Neural crest cell (in vitro differentiated cells): ENCODE measurements around the gene TP73. TPM values are rescaled to one million over a fixed set of nuclear protein-coding genes. Genes with fewer than 3 reads are reported as not detected.

Experiments used
- DNase-seq: peaks from one replicate; pipeline ENCODE4 v3.0.0; 2021; ENCODE audit warnings: low read depth, mixed read lengths, low spot score
- H3K27ac Mint-ChIP-seq: one replicate; pipeline ENCODE4 v1.8.0; 2021; ENCODE audit warnings: mild to moderate bottlenecking, mixed read lengths; ENCODE audit not compliant: unreplicated experiment
- H3K27me3 Mint-ChIP-seq: 2 replicates; pipeline ENCODE4 v1.8.0; 2021; ENCODE audit warnings: low read depth, mild to moderate bottlenecking, mixed read lengths
- H3K36me3 Mint-ChIP-seq: 2 replicates; pipeline ENCODE4 v1.8.0; 2021; ENCODE audit warnings: low read depth, mild to moderate bottlenecking, mixed read lengths
- H3K4me1 Mint-ChIP-seq: 2 replicates; pipeline ENCODE4 v1.8.0; 2021; ENCODE audit warnings: mixed read lengths
- H3K4me3 Mint-ChIP-seq: one replicate; pipeline ENCODE4 v1.8.0; 2021; ENCODE audit warnings: mild to moderate bottlenecking, mixed read lengths
- H3K9me3 Mint-ChIP-seq: 2 replicates; pipeline ENCODE4 v1.8.0; 2021; ENCODE audit warnings: mixed read lengths
- total RNA-seq: library from RNA; stranded (reverse); gene quantifications from 2 replicates; pipeline ENCODE4 v1.2.1, GENCODE V29; 2021
- TF ChIP-seq, protein P1 (sequence below): fragments of 200-600 bp; sonication (generic); conservative IDR thresholded peaks from 2 replicates; pipeline ENCODE4 v1.5.0; 2021; ENCODE audit warnings: antibody characterized with exemption, mild to moderate bottlenecking

The TP73 gene
- total RNA-seq, 1 donor from 2014 or later, result 1.5 TPM

DNA sequence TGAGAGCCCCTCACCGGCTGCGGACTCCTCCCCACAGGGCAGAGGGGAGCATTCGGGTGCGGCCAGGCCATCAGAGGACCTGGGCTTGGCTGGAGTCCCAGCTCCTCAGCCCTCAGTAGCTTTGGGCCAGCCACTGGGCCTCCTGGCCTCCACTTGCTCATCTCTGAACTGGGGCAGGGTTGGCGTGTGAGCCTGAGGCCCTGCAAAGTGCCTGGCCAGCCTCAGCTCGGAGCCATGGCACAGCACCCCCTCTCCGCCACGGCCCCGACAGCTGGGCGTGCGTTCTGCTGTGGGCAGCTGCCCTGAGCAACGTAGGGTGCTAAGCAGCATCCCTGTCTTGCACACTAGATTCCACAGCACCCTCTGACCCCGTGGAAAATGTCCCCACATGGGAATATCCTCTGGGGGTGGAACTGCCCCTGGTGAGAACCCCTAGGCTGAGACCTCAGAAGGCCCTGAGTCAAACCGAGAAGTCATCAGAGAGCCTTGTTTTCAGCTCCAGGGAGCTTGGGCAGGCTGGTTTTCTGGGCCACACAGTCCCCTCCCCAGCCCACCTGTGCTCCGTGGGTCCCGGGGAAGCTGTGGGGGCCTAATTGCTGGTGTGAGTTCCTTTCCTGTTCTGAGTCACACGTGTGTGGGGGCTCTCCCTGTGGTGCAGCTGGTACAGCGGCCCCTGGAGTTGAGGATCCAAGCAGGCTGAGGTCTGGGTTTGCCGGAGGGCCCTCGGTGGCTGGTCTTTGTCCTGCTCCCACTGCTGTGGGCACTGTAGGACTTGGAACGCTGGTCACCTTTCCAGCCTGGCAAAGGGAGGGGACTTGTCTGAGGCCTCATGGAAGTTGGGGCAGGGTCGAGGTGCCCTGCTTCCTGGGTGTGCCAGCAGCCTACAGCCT, 24.5 kb downstream of the TP73 start:
- Mint-ChIP-seq H3K4me3 (no peak overlapping the region), H3K4me1 (no peaks in the 10 kb centered on the region), H3K27ac (no peak overlapping the region)

DNA sequence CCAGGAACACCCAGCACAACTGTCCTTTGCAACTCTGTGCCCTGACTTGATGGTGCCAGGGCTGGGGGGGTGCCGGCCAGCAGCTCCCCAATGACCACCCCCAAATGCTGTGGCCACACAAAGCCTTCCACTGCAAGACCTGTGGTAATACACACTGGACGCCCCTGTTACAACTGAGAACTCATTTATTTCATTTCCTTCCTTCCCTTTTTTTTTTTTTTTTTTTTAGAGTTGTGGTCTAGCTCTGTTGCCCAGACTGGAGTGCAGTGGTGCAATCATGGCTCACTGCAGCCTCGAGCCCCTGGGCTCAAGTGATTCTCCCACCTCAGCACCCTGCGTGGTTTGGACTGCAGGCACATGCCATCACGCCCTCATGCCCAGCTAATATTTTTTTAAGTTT, 25.2 kb downstream of the TP73 start:
- H3K9me3 Mint-ChIP-seq, result no peaks in the 10 kb centered on the region
- no peak overlapping the region for H3K27ac Mint-ChIP-seq
- H3K4me1 Mint-ChIP-seq, result no peaks in the 10 kb centered on the region

More for the DNA sequence above, 24.5 kb downstream of the TP73 start:
- Mint-ChIP-seq H3K36me3 (no peaks in the 10 kb centered on the region), H3K9me3 (no peaks in the 10 kb centered on the region), H3K27me3 (peaks cover 9% of the 10 kb centered on the region)
- no peak for DNase-seq
- TF ChIP-seq, protein P1, sequence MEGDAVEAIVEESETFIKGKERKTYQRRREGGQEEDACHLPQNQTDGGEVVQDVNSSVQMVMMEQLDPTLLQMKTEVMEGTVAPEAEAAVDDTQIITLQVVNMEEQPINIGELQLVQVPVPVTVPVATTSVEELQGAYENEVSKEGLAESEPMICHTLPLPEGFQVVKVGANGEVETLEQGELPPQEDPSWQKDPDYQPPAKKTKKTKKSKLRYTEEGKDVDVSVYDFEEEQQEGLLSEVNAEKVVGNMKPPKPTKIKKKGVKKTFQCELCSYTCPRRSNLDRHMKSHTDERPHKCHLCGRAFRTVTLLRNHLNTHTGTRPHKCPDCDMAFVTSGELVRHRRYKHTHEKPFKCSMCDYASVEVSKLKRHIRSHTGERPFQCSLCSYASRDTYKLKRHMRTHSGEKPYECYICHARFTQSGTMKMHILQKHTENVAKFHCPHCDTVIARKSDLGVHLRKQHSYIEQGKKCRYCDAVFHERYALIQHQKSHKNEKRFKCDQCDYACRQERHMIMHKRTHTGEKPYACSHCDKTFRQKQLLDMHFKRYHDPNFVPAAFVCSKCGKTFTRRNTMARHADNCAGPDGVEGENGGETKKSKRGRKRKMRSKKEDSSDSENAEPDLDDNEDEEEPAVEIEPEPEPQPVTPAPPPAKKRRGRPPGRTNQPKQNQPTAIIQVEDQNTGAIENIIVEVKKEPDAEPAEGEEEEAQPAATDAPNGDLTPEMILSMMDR, result no peak

DNA sequence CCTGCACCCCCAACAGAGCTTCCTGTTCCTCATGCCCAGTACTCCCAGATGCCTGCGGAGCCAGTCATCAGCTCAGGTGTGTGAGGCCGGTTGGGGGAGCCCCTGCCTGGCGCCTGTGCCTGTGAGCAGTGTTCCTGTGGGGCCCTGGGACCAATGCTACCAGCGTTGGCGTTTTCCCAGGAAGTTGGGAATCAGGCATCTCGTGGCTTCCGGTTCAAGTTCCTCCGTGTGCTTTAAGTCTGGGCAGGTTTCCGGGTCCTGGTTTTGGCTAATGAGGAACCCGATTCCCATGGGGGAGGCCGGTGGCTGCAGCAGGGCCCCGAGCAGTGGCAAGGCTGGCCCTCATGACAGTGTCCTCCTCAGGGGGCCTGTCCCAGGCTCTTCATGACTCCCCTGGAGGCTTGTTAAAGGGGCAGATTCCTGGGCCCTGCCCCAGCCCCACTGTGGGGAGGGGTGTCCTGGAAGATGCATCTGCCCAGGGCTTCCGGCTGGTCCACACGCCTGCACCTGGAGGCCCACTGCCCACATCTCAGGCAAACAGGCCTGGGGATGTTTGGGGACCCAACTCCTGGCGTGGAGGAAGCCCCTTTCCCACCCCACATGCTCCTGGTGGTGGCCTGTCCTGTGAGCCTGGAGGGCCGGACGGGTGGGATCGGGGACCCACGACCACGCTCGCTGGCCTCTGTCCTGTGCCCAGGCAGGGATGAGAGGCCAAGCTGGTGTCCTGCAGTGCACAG, 26.2 kb downstream of the TP73 start:
- TF ChIP-seq, protein P1, result no peak
- H3K4me3 Mint-ChIP-seq, result no peak overlapping the region
- no peak overlapping the region for H3K27ac Mint-ChIP-seq
- H3K4me1 Mint-ChIP-seq, result peaks cover 5% of the 10 kb centered on the region
- H3K9me3 Mint-ChIP-seq, result no peaks in the 10 kb centered on the region
- no peaks in the 10 kb centered on the region for H3K36me3 Mint-ChIP-seq
- H3K27me3 Mint-ChIP-seq, result peaks cover 6% of the 10 kb centered on the region
- DNase-seq, result no peak

More for the DNA sequence above, 25.2 kb downstream of the TP73 start:
- Mint-ChIP-seq H3K36me3 (no peaks in the 10 kb centered on the region), H3K27me3 (peaks cover 5% of the 10 kb centered on the region), H3K4me3 (no peak overlapping the region)
- TF ChIP-seq, protein P1, result no peak
- DNase-seq, result no peak

DNA sequence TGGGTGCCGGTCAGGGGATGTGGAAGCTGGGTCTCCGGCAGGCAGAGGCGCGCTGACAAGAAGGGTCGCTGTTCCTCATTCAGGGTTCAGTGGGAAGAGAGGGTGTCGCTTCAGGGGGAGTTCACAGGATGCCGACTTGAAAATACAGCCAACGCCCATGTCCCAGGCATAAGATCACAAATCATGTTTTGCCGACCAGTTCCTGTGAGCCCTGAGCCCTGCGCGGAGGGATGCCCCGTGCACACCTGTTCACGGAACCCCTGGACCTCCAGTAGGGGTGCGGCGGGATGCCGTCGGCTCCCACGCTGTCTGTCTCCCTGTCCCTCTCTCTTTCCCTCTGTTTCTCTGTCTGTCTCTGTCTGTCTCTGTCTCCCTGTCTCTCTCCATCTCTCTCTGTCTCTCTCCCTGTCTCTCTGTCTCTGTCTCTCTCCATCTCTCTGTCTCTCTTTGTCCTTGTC, 26.8 kb downstream of the TP73 start:
- Mint-ChIP-seq H3K27ac (no peak overlapping the region), H3K27me3 (peaks cover 5% of the 10 kb centered on the region), H3K9me3 (no peaks in the 10 kb centered on the region), H3K4me1 (peaks cover 5% of the 10 kb centered on the region), H3K4me3 (no peak overlapping the region), H3K36me3 (no peaks in the 10 kb centered on the region)
- DNase-seq, result no peak
- TF ChIP-seq, protein P1, result no peak

DNA sequence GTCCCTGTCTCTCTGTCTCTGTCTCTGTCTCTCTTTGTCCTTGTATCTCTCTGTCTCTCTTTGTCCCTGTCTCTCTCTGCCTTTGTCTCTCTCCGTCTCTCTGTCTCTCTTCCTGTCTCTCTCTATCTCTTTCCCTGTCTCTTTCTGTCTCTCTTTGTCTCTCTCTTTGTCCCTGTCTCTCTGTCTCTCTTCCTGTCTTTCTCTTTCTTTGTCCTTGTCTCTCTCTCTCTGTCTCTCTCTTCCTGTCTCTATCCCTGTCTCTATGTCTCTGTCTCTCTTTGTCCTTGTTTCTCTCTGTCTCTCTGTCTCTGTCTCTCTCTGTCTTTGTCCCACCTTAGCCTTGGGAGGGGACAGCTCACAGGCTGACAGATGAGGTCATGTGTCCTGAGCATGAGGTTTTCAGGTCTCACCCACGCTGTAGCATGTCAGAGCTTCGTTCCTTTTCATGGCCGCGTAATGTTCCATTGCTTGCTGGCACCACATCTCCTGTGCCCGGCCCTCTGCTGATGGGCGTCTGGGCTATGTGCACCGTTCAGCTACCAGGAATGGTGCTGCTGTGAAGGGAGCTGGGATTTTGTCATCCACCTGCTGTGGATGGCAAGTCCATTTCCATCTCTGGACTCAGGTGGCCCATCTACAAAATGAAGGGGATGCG, 27.6 kb downstream of the TP73 start:
- DNase-seq, result no peak
- Mint-ChIP-seq H3K9me3 (no peaks in the 10 kb centered on the region), H3K36me3 (no peaks in the 10 kb centered on the region), H3K4me3 (no peak overlapping the region), H3K27me3 (peaks cover 5% of the 10 kb centered on the region), H3K4me1 (peaks cover 5% of the 10 kb centered on the region), H3K27ac (no peak overlapping the region)
- TF ChIP-seq, protein P1, result no peak
